ENCODE data around the gene DYNLL1. TPM values are rescaled to one million over a fixed set of nuclear protein-coding genes. Genes with fewer than 3 reads are reported as not detected.
"Not testable (repeated sequence)": the region's sequence is repeated elsewhere in the genome, so short reads cannot be mapped to it uniquely, and the experiment has no call there.

The DYNLL1 gene
- total RNA-seq, 1 donor from 2014 or later, result 386 TPM

DNA sequence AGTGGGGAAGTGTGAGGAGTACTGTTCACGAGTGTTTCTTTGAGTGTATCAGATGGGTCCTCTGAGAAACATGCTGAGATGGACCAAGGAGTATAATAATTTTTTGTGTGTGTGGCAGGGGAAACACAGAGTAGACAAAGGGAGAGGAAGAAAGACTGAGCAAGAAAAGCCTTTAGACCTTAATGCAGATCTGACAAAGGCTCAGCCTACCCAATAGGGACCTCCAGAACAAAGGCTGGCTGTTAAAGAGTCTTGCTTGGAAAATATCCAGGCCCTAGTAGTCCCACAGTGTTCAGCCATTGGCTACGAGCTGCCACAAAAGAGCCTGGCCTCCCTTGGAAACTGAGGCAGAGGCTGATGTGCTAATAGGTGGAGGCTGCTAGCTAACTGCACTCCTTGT is 19.6 kb downstream of the DYNLL1 start:
- H3K9me3 Mint-ChIP-seq (ENCODE audit: low read depth), result no peaks in the 10 kb centered on the region
- H3K36me3 Mint-ChIP-seq (ENCODE audit: insufficient read depth), result peaks cover 7% of the 10 kb centered on the region
- H3K27ac Mint-ChIP-seq, result no peak overlapping the region
- H3K27me3 Mint-ChIP-seq, result no peaks in the 10 kb centered on the region
- no peak for DNase-seq (ENCODE audit: low spot score, unreplicated experiment)
- no peaks in the 10 kb centered on the region for H3K4me1 Mint-ChIP-seq (ENCODE audit: low read depth)
- TF ChIP-seq, protein P1, sequence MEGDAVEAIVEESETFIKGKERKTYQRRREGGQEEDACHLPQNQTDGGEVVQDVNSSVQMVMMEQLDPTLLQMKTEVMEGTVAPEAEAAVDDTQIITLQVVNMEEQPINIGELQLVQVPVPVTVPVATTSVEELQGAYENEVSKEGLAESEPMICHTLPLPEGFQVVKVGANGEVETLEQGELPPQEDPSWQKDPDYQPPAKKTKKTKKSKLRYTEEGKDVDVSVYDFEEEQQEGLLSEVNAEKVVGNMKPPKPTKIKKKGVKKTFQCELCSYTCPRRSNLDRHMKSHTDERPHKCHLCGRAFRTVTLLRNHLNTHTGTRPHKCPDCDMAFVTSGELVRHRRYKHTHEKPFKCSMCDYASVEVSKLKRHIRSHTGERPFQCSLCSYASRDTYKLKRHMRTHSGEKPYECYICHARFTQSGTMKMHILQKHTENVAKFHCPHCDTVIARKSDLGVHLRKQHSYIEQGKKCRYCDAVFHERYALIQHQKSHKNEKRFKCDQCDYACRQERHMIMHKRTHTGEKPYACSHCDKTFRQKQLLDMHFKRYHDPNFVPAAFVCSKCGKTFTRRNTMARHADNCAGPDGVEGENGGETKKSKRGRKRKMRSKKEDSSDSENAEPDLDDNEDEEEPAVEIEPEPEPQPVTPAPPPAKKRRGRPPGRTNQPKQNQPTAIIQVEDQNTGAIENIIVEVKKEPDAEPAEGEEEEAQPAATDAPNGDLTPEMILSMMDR (IDR thresholded peaks at IDR 0.05; ENCODE audit: unreplicated experiment), result no peak
- no peak overlapping the region for H3K4me3 Mint-ChIP-seq (ENCODE audit: low read depth)

DNA sequence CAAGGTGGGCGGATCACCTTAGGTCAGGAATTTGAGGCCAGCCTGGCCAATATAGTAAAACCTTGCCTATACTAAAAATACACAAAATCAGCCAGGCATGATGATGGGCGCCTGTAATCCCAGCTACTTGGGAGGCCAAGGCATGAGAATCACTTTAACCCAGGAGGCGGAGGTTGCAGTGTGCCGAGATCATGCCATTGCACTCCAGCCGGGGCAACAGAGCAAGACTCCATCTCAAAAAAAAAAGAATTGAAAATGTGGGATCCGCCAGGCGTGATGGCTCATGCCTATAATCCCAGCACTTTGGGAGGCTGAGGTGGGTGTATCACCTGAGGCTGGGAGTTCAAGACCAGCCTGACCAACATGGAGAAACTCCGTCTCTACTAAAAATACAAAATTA is 23.4 kb downstream of the DYNLL1 start:
- H3K36me3 Mint-ChIP-seq (ENCODE audit: insufficient read depth); H3K27me3 Mint-ChIP-seq; H3K9me3 Mint-ChIP-seq (ENCODE audit: low read depth); H3K4me3 Mint-ChIP-seq (ENCODE audit: low read depth); H3K4me1 Mint-ChIP-seq (ENCODE audit: low read depth); H3K27ac Mint-ChIP-seq; DNase-seq (ENCODE audit: low spot score, unreplicated experiment): not testable (repeated sequence)

DNA sequence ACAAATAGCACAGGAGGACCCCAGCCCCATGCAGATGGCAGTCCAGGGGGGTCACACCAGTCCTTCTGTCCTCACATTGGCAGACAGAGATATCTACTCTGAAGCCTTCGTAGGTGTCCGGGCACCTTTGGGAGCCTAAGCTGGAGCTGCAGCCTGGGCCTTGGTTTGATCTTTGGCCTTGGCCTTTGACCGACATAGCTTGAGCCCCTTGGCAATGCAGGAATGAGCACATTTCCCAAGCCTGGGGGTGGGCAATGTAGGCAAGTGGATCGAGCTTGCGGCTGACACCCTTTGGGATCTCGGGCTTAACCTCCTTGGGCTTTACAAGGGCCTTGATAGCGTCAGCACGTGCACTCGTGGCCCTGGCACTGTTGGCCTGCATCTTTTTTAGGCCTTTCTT is 26.7 kb downstream of the DYNLL1 start:
- Mint-ChIP-seq H3K9me3 (ENCODE audit: low read depth) (no peaks in the 10 kb centered on the region), H3K27ac (no peak overlapping the region), H3K36me3 (ENCODE audit: insufficient read depth) (peaks cover 1% of the 10 kb centered on the region), H3K4me3 (ENCODE audit: low read depth) (no peak overlapping the region), H3K4me1 (ENCODE audit: low read depth) (no peaks in the 10 kb centered on the region), H3K27me3 (no peaks in the 10 kb centered on the region)
- no peak for DNase-seq (ENCODE audit: low spot score, unreplicated experiment)
- TF ChIP-seq, protein P1 (IDR thresholded peaks at IDR 0.05; ENCODE audit: unreplicated experiment), result no peak

DNA sequence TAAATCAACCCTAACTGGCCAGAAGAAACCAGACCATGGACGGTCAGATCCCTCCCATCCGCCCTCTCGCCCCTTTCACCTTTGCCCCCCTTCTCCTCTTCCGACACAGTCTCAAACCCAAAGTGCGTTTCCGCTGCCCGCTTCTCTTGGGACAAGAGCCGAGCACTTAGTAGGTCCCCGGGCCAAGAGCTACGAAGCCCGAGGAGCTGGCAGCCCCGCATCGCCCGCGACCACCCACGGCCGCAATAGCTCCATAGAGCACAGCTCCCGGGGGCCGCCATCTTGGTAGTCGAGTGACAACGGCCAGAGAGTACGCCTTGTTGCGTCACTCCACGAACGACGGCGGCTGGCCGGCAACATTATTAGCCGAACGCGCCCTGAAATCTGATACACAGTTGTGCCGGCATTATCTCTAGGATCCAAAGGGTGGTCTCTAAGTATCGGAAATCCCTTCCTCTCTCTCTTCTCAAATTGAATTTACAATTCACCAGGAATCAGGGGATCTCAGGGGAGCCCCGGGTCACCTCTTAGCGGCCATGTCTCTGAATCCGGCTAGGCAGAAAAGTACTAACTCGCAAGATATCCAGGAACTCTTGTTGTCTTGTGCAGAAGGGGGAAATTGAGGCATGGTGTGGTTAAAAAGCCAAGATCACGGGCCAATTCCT is 33.1 kb downstream of the DYNLL1 start, which contains the start of gene COQ5:
COQ5 (minus strand) TSS at position 298 of the 665 bp plus-strand sequence; CDS start at position 281, 17 bp downstream.
- H3K27ac Mint-ChIP-seq, result peak within 1 kb of the TSS; percentile 100
- peak; percentile 69 for DNase-seq (ENCODE audit: low spot score, unreplicated experiment)
- peak within 1 kb of the TSS; percentile 100 for H3K4me3 Mint-ChIP-seq (ENCODE audit: low read depth)
- H3K9me3 Mint-ChIP-seq (ENCODE audit: low read depth), result no peaks in the 10 kb centered on the region
- H3K4me1 Mint-ChIP-seq (ENCODE audit: low read depth), result peaks cover 9% of the 10 kb centered on the region
- H3K36me3 Mint-ChIP-seq (ENCODE audit: insufficient read depth), result no peaks in the 10 kb centered on the region
- no peaks in the 10 kb centered on the region for H3K27me3 Mint-ChIP-seq
- TF ChIP-seq, protein P1 (IDR thresholded peaks at IDR 0.05; ENCODE audit: unreplicated experiment), result no peak

DNA sequence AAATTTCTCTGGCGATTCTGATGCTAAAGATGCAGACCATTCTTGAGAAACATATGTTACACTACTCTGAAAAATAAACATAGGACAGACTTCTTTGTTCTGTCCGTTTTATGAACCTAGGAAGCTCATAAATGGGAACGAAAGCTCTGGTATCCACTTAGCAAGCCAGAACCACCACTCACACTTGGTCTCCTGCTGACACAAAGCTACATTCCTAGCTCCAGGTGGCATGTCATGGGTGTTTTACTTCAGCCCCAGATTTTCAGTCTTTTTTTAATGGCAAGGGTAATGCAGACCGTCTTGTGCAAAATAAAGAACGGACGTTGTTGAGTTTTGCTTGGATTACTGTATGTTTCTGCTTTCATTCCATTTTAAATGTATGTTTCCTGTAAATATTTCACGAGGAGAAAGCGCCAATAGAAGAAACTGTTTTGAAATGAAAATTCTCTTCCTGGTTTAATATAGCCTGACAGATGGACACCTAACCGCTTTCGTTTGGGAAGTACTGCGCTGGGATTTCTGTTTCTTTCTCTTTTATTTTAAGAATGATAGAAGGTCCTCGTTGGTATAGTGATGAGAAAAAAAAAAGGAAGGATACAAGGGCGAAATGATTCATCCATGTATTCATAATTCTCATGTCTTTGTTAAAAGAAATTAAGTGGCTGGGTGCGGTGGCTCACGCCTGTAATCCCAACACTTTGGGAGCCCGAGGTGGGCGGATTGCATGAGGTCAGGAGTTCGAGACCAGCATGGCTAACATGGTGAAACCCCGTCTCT is 33.9 kb downstream of the DYNLL1 start:
- H3K4me1 Mint-ChIP-seq (ENCODE audit: low read depth), result peaks cover 9% of the 10 kb centered on the region
- TF ChIP-seq, protein P1 (IDR thresholded peaks at IDR 0.05; ENCODE audit: unreplicated experiment), result no peak
- H3K27ac Mint-ChIP-seq, result peak overlapping the region; percentile 100
- no peaks in the 10 kb centered on the region for H3K27me3 Mint-ChIP-seq
- H3K4me3 Mint-ChIP-seq (ENCODE audit: low read depth), result peak overlapping the region; percentile 100
- H3K9me3 Mint-ChIP-seq (ENCODE audit: low read depth), result no peaks in the 10 kb centered on the region
- no peaks in the 10 kb centered on the region for H3K36me3 Mint-ChIP-seq (ENCODE audit: insufficient read depth)
- DNase-seq (ENCODE audit: low spot score, unreplicated experiment), result no peak

DNA sequence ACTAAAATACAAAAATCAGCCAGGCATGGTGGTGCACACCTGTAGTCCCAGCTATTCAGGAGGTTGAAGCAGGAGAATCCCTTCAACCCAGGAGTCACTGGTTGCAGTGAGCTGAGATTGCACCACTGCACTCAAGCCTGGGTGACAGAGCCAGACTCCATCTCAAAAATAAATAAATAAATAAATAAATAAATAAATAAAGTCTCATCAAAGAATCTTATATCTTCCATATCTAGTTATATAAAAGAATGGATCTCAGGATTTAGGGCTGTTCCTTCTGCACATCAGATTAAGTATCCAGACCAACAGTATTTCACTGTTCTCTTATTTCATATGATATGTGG is 34.5 kb downstream of the DYNLL1 start:
- not testable (repeated sequence) for H3K36me3 Mint-ChIP-seq (ENCODE audit: insufficient read depth); H3K27me3 Mint-ChIP-seq; H3K9me3 Mint-ChIP-seq (ENCODE audit: low read depth); H3K27ac Mint-ChIP-seq; H3K4me3 Mint-ChIP-seq (ENCODE audit: low read depth); DNase-seq (ENCODE audit: low spot score, unreplicated experiment)
- peaks cover 12% of the 10 kb centered on the region for H3K4me1 Mint-ChIP-seq (ENCODE audit: low read depth)

Data from progenitor cell of endocrine pancreas (in vitro differentiated cells).